ENCODE data around the gene ARF3.
A peak's percentile ranks its signal among the peaks of the same experiment; 100 is the strongest.
"Not testable (repeated sequence)": the region's sequence is repeated elsewhere in the genome, so short reads cannot be mapped to it uniquely, and the experiment has no call there.

Gene ARF3

DNA sequence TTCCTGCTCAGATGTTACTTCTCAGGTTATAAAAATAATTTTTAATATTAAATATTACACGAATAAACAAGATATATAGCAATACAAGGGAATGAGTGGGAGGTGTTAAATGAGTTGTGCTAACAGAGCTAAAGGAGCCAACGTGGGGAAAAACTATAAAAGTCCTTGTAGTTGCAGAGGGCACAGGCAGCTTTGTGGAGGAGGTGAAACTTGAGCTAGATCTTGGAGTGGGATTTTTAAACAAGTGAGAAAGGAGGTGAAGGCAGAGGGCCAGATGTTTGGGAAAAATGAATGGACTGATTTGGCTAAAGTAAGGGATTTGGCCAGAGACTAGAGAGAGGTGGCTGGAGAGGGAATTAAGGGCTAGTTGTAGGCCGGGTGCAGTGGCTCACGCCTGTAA, 26.8 kb downstream of the ARF3 start:
- no peak for DNase-seq (ENCODE audit: low read depth, low spot score)

DNA sequence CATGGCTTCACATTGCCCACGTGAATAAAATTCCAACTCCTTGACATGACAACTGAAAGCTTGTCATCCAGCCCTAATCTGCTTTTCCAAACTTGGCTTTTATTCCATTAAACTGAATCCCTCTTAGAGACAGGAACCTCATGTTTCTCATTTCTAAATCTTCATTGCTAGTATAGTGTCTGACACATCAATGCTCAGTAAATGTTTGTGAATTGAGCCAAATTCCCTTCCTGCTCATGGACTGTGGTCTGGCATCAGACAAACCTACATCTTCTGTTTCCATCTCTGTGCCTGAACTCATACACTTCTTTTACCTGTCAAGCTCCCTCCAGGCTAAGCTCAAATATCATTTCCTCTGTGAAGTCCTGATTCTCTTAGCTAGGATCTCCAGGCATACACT, 27.7 kb downstream of the ARF3 start:
- no peak for DNase-seq (ENCODE audit: low read depth, low spot score)

DNA sequence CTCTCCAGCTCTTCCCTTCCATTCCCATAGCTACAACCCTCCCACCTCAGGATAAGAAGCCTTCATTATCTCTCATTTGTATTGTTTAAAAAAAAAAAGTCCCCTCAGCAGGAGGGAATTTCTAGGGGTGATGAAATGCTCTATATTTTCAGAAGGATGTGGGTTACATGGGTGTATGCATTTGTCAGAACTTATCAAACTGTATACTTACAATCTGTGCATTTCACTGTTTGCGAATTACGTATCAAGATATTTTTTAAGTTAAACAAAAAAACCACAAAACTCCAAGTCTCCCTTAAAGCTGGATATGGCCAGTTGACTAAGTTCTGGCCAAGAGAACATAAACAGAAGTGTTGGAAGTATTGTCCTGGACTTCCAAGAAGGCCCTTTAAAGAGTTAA, 30.0 kb downstream of the ARF3 start:
- no peak for DNase-seq (ENCODE audit: low read depth, low spot score)

DNA sequence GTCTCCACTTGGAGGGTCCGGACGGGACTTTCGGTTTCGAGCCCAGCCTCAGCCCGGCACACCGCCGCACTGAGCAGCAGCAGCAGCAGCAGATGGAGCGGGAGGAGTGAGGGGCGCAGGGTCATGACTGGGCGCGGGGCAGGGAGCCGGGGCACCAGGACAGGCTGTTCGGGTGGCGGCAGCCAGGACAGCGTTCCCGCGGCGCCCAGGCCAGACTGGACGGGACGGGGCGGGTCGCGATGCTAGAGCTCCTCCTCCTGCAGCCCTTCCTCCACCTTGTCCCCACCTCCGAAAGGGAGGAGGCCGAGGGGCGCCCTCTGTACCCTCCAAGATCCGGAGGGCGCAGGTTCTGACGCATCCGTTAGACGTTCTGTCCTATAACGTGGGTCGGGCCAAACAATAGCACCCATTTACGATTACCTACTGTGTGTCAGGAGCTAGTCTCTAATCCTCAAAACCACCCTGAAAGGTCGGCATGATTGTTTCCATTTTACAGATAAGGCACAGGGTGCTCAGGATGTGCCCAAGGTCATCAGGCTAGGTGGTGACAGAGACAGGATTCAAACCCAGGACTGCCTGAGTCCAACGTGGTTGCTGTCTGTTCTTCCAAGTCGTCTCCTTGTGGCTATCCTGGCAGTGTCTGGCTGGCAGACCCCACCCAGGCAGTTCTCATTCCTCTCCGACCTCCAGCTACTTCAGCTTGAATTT, 31.8 kb downstream of the ARF3 start, which contains the start of gene FKBP11:
FKBP11 (minus strand) TSS at position 189 of the 708 bp plus-strand sequence; CDS start at position 125, 64 bp downstream.
- DNase-seq (ENCODE audit: low read depth, low spot score), result no peak

- no peak for DNase-seq (ENCODE audit: low read depth, low spot score)
Measured at GRCh38 chr12:48924617-48925303, 32.5 kb downstream of the ARF3 start.

DNA sequence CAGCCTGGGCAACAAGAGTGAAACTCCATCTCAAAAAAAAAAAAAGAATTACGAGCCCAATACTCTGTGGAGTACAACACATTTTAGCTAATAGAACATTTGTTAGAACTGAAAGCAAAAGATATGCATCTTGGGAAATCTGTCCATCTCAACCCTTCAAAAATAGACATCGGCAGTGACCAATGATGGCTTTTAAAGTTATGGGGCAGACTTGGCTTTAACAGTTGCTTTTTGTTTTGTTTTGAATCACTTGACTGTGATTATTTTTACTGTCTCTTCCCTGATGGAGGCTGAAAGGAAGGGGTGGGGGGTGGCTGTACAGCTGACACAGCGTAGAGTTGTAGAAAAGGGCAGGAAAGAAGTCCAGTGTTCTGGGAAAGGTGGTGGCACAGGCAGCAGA, 34.2 kb downstream of the ARF3 start:
- DNase-seq (ENCODE audit: low read depth, low spot score), result no peak

DNA sequence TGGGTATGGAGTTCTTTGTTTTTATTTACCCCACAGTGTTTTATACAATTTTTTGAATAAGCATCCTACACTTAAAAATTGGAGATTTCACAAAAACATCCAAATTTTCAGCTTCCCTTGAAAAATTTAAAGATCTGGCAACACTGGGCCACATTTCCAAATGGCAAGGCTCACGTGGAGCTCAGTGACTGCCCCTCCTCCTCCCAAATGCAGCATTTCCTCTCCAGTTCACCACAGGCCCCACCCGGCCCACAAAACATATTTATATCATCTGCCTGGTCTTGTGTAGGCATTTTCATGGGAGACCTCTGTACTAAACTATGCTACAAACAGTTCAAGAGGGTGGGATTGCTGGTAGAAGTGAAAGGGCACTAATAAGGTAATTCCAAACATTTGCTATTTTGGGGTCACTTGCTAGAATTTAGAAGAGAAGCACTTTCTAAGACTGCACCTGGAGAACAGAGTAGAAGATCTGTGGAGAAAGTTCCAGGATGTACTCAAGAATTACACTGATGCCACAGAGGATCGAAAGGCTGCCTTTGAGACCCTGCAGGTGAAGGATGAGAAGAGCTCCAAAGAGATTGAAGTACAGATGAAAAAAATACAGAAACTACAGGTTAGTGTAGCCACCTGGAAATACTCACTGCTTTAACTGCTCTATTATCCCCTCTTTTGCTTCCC, 39.3 kb downstream of the ARF3 start:
- no peak for DNase-seq (ENCODE audit: low read depth, low spot score)

DNA sequence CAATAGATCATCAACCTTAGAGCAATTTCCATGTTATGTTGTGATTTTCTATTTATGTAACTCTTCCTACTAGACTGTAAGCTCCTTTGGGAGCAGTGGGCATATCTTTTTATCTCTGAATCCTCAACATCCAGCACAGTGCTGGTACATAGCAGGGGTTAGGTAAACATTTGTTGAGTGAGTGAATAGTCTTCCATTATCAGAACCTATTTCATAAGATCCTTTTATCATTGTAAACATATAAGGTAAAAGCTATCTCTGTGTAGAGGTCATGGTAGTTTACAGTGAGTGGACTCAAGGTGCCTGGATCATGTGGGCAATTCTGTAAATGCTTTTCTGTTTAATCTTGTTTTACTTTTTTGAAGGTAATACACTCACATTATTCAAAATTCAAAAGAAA, 47.1 kb downstream of the ARF3 start:
- DNase-seq (ENCODE audit: low read depth, low spot score), result no peak

GRCh38 chr12:48909698-48910097, 47.6 kb downstream of the ARF3 start:
- not testable (repeated sequence) for DNase-seq (ENCODE audit: low read depth, low spot score)

- DNase-seq (ENCODE audit: low read depth, low spot score), result no peak
Measured at GRCh38 chr12:48907245-48907644, 50.0 kb downstream of the ARF3 start.

DNA sequence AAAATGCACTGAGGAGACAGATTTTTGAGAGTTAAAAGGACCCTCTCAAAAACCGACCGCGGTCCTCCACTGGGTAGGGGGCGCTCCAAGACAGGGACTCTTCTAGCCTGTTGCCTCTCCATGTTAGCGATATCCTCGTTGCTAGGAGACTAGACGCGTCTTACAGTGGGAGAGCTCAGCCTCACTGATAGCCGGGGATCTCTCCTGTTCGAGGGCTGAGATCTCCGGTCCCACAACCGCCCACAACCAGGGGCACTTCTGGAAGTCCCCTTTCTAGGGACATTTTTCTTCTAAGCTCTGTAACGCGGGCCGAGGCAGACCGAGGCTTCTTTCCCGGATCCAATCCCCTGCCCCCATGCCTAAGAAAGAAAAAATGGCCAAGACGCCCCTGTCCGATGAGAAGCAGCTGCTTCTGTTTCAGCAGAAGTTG, 53.3 kb downstream of the ARF3 start:
- peak; percentile 60 for DNase-seq (ENCODE audit: low read depth, low spot score)

GRCh38 chr12:48903363-48903981, 53.8 kb downstream of the ARF3 start:
- no peak for DNase-seq (ENCODE audit: low read depth, low spot score)

- no peak for DNase-seq (ENCODE audit: low read depth, low spot score)
Measured at GRCh38 chr12:48901278-48901677, 56.0 kb downstream of the ARF3 start.

- no peak for DNase-seq (ENCODE audit: low read depth, low spot score)
Measured at GRCh38 chr12:48899651-48900050, 57.6 kb downstream of the ARF3 start.

DNA sequence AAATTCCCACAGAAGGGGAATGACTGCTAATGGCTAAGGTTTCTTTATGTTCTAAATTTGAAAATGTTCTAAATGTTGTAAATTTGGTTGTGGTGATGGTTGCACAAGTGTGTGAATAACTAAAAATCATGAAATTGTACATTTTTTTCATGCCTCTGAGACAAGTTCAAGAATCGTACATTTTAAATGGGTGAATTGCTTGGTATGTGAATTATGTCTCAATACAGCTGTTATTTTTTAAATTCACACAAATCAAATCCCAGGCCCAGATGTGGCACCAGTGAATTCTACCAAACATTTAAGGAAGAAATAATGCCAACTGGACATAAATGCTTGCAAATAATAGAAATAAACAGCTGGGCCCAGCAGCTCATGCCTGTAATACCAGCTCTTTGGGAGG, 63.0 kb downstream of the ARF3 start:
- DNase-seq (ENCODE audit: low read depth, low spot score), result no peak

- no peak for DNase-seq (ENCODE audit: low read depth, low spot score)
Measured at GRCh38 chr12:48890657-48891418, 66.4 kb downstream of the ARF3 start.

GRCh38 chr12:48889679-48890078, 67.6 kb downstream of the ARF3 start:
- DNase-seq (ENCODE audit: low read depth, low spot score), result no peak
